HepG2 (cell line): ENCODE results near the gene PSMB9. TPM values are rescaled to one million over a fixed set of nuclear protein-coding genes. Genes with fewer than 3 reads are reported as not detected.

Source experiments
- ASH2L ChIP-seq: fragments of 300-600, 200-600 bp; sonication (generic); IDR thresholded peaks from 2 replicates; pipeline ENCODE4 v1.7.0; 2017; ENCODE audit warnings: low read depth, mild to moderate bottlenecking, moderate library complexity, mixed read lengths, low read length; ENCODE audit not compliant: insufficient read length
- KMT2A ChIP-seq: sonication (generic); formaldehyde crosslinking; IDR thresholded peaks from 2 replicates; pipeline ENCODE4 v1.4.0; 2020; ENCODE audit warnings: missing genetic modification reagents
- TAF1 ChIP-seq: sonication (generic); formaldehyde crosslinking; IDR thresholded peaks from 2 replicates; pipeline ENCODE4 v1.4.0; 2020; ENCODE audit warnings: missing genetic modification reagents
- TBL1XR1 ChIP-seq: fragments of 150-350 bp; IDR thresholded peaks from 2 replicates; pipeline ENCODE4 v1.6.1; 2014; ENCODE audit warnings: borderline replicate concordance, low read length; ENCODE audit not compliant: partially characterized antibody
- ZBTB7B ChIP-seq: sonication (generic); formaldehyde crosslinking; IDR thresholded peaks from 2 replicates; pipeline ENCODE4 v1.4.0; 2020; ENCODE audit warnings: missing genetic modification reagents
- ZFP91 ChIP-seq: sonication (generic); formaldehyde crosslinking; IDR thresholded peaks from 2 replicates; pipeline ENCODE4 v1.9.0; 2022; ENCODE audit warnings: missing genetic modification reagents, mild to moderate bottlenecking, borderline replicate concordance
- ZMAT3 ChIP-seq: sonication (generic); formaldehyde crosslinking; conservative IDR thresholded peaks from 2 replicates; pipeline ENCODE4 v1.7.0; 2021; ENCODE audit warnings: missing genetic modification reagents
- ZNF3 ChIP-seq: IDR thresholded peaks from 2 replicates; pipeline ENCODE4 v1.7.0; 2017; ENCODE audit warnings: inconsistent platforms
- ZNF34 ChIP-seq: sonication (generic); formaldehyde crosslinking; IDR thresholded peaks from 2 replicates; pipeline ENCODE4 v1.4.0; 2020; ENCODE audit warnings: mild to moderate bottlenecking, missing genetic modification reagents, borderline replicate concordance
- ZNF350 ChIP-seq: sonication (generic); formaldehyde crosslinking; IDR thresholded peaks from 2 replicates; pipeline ENCODE4 v1.4.0; 2020; ENCODE audit warnings: mild to moderate bottlenecking, low read depth, missing genetic modification reagents, borderline replicate concordance
- ZNF552 ChIP-seq: sonication (generic); formaldehyde crosslinking; IDR thresholded peaks from 2 replicates; pipeline ENCODE4 v1.9.0; 2022; ENCODE audit warnings: missing genetic modification reagents, mild to moderate bottlenecking, borderline replicate concordance
- ZNF574 ChIP-seq: sonication (generic); formaldehyde crosslinking; IDR thresholded peaks from 2 replicates; pipeline ENCODE4 v1.4.0; 2020; ENCODE audit warnings: missing genetic modification reagents
- ZNF589 ChIP-seq: sonication (generic); formaldehyde crosslinking; conservative IDR thresholded peaks from 2 replicates; pipeline ENCODE4 v1.8.0; 2022; ENCODE audit warnings: mild to moderate bottlenecking, moderate library complexity, missing genetic modification reagents
- ZNF646 ChIP-seq: sonication (generic); formaldehyde crosslinking; IDR thresholded peaks from 2 replicates; pipeline ENCODE4 v1.9.0; 2021; ENCODE audit warnings: mild to moderate bottlenecking, missing genetic modification reagents
- ZUFSP ChIP-seq: sonication (generic); formaldehyde crosslinking; IDR thresholded peaks from 2 replicates; pipeline ENCODE4 v1.9.0; 2021; ENCODE audit warnings: missing genetic modification reagents, mild to moderate bottlenecking, borderline replicate concordance
- polyA plus RNA-seq, 8 experiments: library from polyadenylated mRNA; depleted of rRNA in 3 of 8; stranded (reverse) in 7 of 8; unstranded in 1 of 8; fragments of >200 nt; fragmentation: Illumina TruSeq in 4 of 8; extraction: Trizol in 4 of 8; gene quantifications; 2 replicates each; pipeline versions ENCODE4 v1.2.1 to v1.2.3, GENCODE V29; 2011 to 2016; ENCODE audit warnings: low read depth in 4 of 8, missing spikeins in 1 of 8, mixed read lengths in 1 of 8; ENCODE audit not compliant: insufficient read depth in 1 of 8
- total RNA-seq, 5 experiments: library from RNA; depleted of rRNA; stranded (reverse); fragments of >200 nt; fragmentation: Illumina TruSeq; extraction: Trizol; gene quantifications; 2 replicates each; pipeline ENCODE4 v1.2.3, GENCODE V29; 2016; ENCODE audit warnings: low read depth in 1 of 5

The PSMB9 gene
- total and polyA plus RNA-seq, 2 of the 13 experiments (the other 11 are each of a cell fraction or from before 2014, with no cell fraction given): 15.6 to 16.0 TPM

- no peak for TF ChIP-seq ZNF646 (CRISPR knock-in tag)
- no peak for TF ChIP-seq ZNF589 (CRISPR knock-in tag)
- TF ChIP-seq KMT2A (CRISPR knock-in tag): peak; percentile 88
- no peak for TF ChIP-seq ZBTB7B (CRISPR knock-in tag)
- TF ChIP-seq ASH2L: peak; percentile 81
- TF ChIP-seq ZMAT3 (CRISPR knock-in tag): no peak
- TF ChIP-seq ZNF350: peak; percentile 42; the same call in 1 of the 2 replicates
- TF ChIP-seq ZNF574: peak; percentile 56
- peak; percentile 40; the same call in 1 of the 2 replicates for TF ChIP-seq TAF1 (CRISPR knock-in tag)
- no peak for TF ChIP-seq TBL1XR1
- TF ChIP-seq ZNF552 (CRISPR knock-in tag): no peak
- TF ChIP-seq ZFP91: peak; percentile 79; the same call in 1 of the 2 replicates
- no peak for TF ChIP-seq ZUFSP
- no peak for TF ChIP-seq ZNF34 (CRISPR knock-in tag)
- TF ChIP-seq ZNF3 (CRISPR knock-in tag): no peak
Observed at GRCh38 chr6:32843979-32844838, 9.8 kb upstream of the PSMB9 start, which contains the start of gene PSMB8 (continued).
